GM13976 (cell line): ENCODE measurements around the gene TUBA4A.
A peak's percentile ranks its signal among the peaks of the same experiment; 100 is the strongest.

ENCODE experiments used
- DNase-seq: peaks from one replicate; pipeline ENCODE4 v3.0.0; 2012; ENCODE audit warnings: low spot score
- CTCF ChIP-seq: IDR thresholded peaks from 2 replicates; pipeline ENCODE4 v1.5.1; 2012; ENCODE audit warnings: borderline replicate concordance, mild to moderate bottlenecking; ENCODE audit not compliant: insufficient read depth; ENCODE audit errors: extremely low read depth, missing control alignments, control extremely low read depth
- in situ Hi-C: fragments of 300-500 bp; cut with MboI; formaldehyde crosslinking; loops from one replicate; pipeline ENCODE4 v1.12.0; 2022; ENCODE audit warnings: low sequenced_read_pairs, mixed read lengths, inconsistent platforms; ENCODE audit not compliant: unreplicated experiment

The TUBA4A gene

GRCh38 chr2:219219784-219220532, 33.8 kb downstream of the TUBA4A start:
- TF ChIP-seq CTCF: no peak
- in situ Hi-C loops: no loop called here
- no peak for DNase-seq

GRCh38 chr2:219218732-219219701, 34.7 kb downstream of the TUBA4A start, which contains the start of gene ABCB6:
Gene ABCB6, minus strand, starts transcription at chr2:219218958. Its CDS starts 285 bp downstream, at chr2:219218673.
- DNase-seq: peak; percentile 96
- TF ChIP-seq CTCF: no peak
- in situ Hi-C loops: no loop called here

- in situ Hi-C loops: no loop called here
- DNase-seq: peak; percentile 71
- TF ChIP-seq CTCF: no peak
Observed at GRCh38 chr2:219218217-219218731, 35.4 kb downstream of the TUBA4A start.

- no peak for TF ChIP-seq CTCF
- no peak for DNase-seq
- in situ Hi-C loops: no loop called here
Observed at GRCh38 chr2:219216535-219216915, 37.2 kb downstream of the TUBA4A start.

GRCh38 chr2:219215871-219216534, 37.7 kb downstream of the TUBA4A start:
- in situ Hi-C loops: no loop called here
- no peak for DNase-seq
- TF ChIP-seq CTCF: no peak

GRCh38 chr2:219214786-219215185, 38.9 kb downstream of the TUBA4A start:
- in situ Hi-C loops: no loop called here
- DNase-seq: no peak
- no peak for TF ChIP-seq CTCF
